ENCODE measurements around the gene HMCN2.

DNA sequence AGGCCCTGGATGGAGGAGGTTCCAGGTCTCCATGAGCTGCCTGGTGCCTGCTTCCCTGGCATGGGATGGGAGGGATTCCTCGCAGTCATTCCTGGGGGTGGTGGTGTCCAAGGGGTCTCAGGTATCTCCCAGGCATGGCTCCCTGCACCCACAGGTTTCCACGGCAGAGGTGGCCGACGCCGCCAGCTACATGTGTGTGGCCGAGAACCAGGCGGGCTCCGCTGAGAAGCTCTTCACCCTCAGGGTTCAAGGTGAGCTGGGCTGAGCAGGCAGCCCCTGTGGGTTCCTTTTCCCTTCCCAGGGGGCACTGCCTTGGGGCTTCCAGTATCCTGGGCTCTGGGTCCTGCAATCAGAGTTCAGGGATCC, 117.8 kb downstream of the HMCN2 start:
- TF ChIP-seq, protein P1, sequence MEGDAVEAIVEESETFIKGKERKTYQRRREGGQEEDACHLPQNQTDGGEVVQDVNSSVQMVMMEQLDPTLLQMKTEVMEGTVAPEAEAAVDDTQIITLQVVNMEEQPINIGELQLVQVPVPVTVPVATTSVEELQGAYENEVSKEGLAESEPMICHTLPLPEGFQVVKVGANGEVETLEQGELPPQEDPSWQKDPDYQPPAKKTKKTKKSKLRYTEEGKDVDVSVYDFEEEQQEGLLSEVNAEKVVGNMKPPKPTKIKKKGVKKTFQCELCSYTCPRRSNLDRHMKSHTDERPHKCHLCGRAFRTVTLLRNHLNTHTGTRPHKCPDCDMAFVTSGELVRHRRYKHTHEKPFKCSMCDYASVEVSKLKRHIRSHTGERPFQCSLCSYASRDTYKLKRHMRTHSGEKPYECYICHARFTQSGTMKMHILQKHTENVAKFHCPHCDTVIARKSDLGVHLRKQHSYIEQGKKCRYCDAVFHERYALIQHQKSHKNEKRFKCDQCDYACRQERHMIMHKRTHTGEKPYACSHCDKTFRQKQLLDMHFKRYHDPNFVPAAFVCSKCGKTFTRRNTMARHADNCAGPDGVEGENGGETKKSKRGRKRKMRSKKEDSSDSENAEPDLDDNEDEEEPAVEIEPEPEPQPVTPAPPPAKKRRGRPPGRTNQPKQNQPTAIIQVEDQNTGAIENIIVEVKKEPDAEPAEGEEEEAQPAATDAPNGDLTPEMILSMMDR (conservative IDR thresholded peaks at IDR 0.05) = no peak
- TF ChIP-seq ZFX (IDR thresholded peaks at IDR 0.05) = no peak
